GM21447 (cell line): ENCODE results near the gene IQCC.
"Not testable (repeated sequence)": the region's sequence is repeated elsewhere in the genome, so short reads cannot be mapped to it uniquely, and the experiment has no call there.

Experiments used
- ATAC-seq: cut with Tn5 transposase; IDR thresholded peaks from one replicate; pipeline ENCODE4 v1.9.1; 2021; ENCODE audit not compliant: unreplicated experiment

Gene IQCC

GRCh38 chr1:32205401-32206370 is at the start of gene IQCC:
Gene IQCC (plus strand): TSS chr1:32205671. CDS start chr1:32205682, 11 bp downstream.
- ATAC-seq: peak; percentile 45

DNA sequence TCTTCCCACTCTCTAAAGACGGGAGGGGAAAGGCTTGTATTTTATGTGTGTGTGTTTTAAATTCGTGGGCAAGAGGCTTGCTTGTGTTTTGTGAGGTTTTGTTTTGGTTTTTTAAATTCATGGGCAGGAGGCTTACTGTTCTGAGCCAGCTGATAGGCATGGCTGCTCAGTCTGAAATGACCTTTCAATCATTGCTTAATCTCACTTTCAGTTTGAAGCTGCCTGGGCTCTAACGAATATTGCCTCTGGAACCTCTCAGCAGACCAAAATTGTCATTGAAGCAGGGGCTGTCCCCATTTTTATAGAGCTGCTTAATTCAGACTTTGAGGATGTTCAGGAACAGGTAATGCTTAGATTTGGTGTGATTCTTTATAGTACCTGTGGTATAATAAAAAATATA is 46.3 kb upstream of the IQCC start:
- ATAC-seq: no peak

- ATAC-seq: no peak
Observed at GRCh38 chr1:32163405-32163804, 42.1 kb upstream of the IQCC start.

DNA sequence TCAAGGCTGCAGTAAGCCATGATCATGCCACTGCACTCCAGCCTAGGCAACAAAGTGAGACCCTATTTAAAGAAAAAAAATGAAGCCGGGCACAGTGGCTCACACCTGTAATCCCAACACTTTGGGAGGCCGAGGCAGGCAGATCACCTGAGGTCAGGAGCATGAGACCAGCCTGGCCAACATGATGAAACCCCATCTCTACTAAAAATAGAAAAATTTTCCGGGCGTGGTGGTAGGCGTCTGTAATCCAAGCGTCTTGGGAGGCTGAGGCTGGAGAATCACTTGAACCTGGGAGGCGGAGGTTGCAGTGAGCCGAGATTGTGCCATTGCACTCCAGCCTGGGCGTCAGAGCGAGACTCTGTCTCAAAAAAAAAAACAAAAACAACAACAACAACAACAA is 39.8 kb upstream of the IQCC start:
- ATAC-seq: not testable (repeated sequence)

GRCh38 chr1:32170991-32171390 is 34.5 kb upstream of the IQCC start:
- no peak for ATAC-seq

DNA sequence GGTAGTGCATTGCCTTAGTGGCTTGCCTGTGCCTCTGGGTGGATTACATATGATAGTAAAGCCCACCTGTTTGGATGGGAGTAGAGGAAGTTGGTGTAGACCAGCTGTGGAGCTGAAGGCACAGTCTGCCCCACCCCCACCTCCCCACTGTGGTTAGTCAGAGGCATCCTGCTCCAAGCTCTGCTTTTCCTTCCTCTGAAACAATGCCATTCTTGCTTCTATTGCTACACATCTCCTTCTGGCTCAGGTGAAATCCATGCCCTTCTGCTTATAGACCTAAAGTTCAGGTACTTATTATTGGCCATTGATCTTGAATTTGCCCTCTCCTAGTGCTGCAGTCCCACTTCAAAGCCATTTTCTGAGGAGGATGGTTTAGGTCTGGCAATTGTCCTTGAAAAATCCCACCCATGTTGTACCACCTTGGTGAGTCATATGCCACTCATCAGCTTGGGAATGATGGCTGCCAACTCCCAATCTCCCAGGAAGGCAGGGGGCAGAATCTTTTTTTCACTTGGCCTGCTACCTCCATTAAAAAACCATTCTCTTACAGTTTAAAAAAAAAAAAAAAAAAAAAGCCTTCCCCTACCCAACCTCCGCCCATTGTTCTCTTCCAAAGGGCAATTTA is 32.7 kb upstream of the IQCC start:
- no peak for ATAC-seq

GRCh38 chr1:32178380-32179192 is 26.9 kb upstream of the IQCC start:
- ATAC-seq: no peak

GRCh38 chr1:32179193-32179442 is 26.4 kb upstream of the IQCC start:
- no peak for ATAC-seq

- peak; percentile 75 for ATAC-seq
Observed at GRCh38 chr1:32179443-32180185, 25.9 kb upstream of the IQCC start, which contains the start of gene TXLNA. Gene TXLNA (plus strand): TSS chr1:32179675. CDS start chr1:32180346, 671 bp downstream.

GRCh38 chr1:32180186-32181060 is 25.0 kb upstream of the IQCC start:
- peak; percentile 27 for ATAC-seq

DNA sequence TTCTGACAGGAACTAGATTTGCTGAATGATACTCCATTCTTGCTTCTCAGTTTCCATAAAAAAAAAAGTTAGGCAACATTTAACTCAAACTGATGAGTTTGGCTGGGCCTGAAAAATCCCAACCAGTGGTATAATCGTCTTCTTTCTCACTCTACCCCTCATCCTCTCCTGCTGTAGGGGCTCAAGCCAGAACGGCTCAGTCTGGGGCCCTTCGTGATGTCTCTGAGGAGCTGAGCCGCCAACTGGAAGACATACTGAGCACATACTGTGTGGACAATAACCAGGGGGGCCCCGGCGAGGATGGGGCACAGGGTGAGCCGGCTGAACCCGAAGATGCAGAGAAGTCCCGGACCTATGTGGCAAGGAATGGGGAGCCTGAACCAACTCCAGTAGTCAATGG is 24.4 kb upstream of the IQCC start:
- ATAC-seq: no peak

GRCh38 chr1:32181563-32181962 is 23.9 kb upstream of the IQCC start:
- no peak for ATAC-seq

DNA sequence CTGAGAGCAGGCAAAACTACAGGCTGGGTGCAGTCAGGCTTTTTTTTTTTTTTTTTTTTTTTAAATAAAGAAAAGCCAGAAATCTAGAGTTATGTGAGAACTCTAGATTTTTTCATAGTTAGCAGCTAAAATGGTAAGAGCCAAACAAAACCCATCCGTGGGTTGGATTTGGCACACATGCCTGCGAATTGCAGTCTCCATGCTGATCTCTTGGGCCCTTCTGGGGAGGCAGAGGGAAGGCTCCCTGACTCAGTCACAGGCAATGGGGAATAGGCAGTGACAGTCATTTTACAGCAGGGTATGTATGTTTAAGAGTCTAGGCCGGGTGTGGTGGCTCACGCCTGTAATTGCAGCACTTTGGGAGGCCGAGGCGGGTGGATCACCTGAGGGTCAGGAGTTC is 23.4 kb upstream of the IQCC start:
- ATAC-seq: no peak

- no peak for ATAC-seq
Observed at GRCh38 chr1:32184650-32185049, 20.8 kb upstream of the IQCC start.

DNA sequence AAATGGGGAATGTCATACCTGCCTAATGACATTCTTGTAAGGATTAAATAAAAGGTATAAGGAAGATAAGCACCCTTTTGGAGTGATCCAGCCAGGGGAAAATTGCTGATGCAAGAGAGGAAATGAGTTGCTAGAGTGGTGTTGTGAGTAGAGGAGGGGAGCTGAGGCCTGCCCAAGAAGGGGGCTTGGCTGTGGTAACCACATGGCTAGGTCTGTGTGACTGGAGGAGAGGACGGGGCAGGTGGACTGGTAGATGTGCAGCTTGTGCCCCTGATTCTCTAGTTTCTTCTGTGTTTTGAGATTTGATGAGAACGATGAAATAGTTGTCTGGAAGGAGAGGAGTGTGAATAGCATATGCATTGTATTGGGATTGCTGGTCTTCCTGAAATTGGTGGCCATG is 19.4 kb upstream of the IQCC start:
- no peak for ATAC-seq

GRCh38 chr1:32186491-32186890 is 19.0 kb upstream of the IQCC start:
- ATAC-seq: no peak

DNA sequence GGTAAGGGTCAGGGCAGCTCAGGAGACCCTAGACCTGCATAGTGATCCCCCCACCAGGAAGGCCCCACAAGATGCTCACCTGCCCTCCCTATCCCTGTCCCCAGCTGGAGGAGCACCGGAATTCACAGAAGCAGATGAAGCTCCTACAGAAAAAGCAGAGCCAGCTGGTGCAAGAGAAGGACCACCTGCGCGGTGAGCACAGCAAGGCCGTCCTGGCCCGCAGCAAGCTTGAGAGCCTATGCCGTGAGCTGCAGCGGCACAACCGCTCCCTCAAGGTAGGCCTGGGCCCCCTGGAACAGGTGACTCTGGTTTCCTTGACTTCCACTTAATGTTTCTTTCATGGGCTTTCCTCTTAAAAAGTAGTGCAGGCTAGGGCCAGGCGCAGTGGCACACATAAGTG is 17.6 kb upstream of the IQCC start:
- ATAC-seq: no peak

- no peak for ATAC-seq
Observed at GRCh38 chr1:32192220-32192948, 13.1 kb upstream of the IQCC start.

DNA sequence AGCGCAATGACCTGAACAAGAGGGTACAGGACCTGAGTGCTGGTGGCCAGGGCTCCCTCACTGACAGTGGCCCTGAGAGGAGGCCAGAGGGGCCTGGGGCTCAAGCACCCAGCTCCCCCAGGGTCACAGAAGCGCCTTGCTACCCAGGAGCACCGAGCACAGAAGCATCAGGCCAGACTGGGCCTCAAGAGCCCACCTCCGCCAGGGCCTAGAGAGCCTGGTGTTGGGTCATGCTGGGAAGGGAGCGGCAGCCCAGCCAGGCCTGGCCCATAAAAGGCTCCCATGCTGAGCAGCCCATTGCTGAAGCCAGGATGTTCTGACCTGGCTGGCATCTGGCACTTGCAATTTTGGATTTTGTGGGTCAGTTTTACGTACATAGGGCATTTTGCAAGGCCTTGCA is 10.5 kb upstream of the IQCC start:
- ATAC-seq: no peak
